Mucosa of descending colon (tissue), 3 donors: ENCODE data around the gene UBE2QL1. TPM values are rescaled to one million over a fixed set of nuclear protein-coding genes. Genes with fewer than 3 reads are reported as not detected.

Experiments
- ATAC-seq: fragments of 200-7000 bp; cut with Tn5 transposase; one replicate; pipeline ENCODE4 v1.9.1; 2020; ENCODE audit warnings: mild to moderate bottlenecking, moderate library complexity
- DNase-seq, 3 donors: peaks; one replicate each; pipeline ENCODE4 v3.0.0-alpha.2; 2020
- H3K36me3 ChIP-seq: fragments of 200-600 bp; one replicate; pipeline ENCODE4 v1.8.0; 2021; ENCODE audit warnings: low read depth, mild to moderate bottlenecking
- H3K4me1 ChIP-seq: fragments of 200-600 bp; one replicate; pipeline ENCODE4 v1.8.0; 2021; ENCODE audit warnings: low read depth, mild to moderate bottlenecking
- H3K4me3 ChIP-seq: fragments of 200-600 bp; one replicate; pipeline ENCODE4 v1.8.0; 2021; ENCODE audit warnings: mild to moderate bottlenecking
- H3K9me3 ChIP-seq: fragments of 200-600 bp; one replicate; pipeline ENCODE4 v1.8.0; 2021; ENCODE audit warnings: mild to moderate bottlenecking
- intact Hi-C, 2 donors: fragments of 100-400 bp; cut with DNase I in 1 of 2; cut with micrococcal nuclease in 1 of 2; formaldehyde crosslinking; loops; one replicate each; pipeline versions ENCODE4 v1.11.0 to v1.11.1; 2022; cut with DNase I, micrococcal nuclease
- total RNA-seq, 3 donors: library from RNA; stranded (reverse); fragmentation: NEBNext Ultra II Directional in 2 of 3; extraction: Animal tissue kit (Norgen Biotek cat#: 25700) in 2 of 3; gene quantifications; one replicate each; pipeline versions ENCODE4 v1.2.1 to v1.2.4, GENCODE V29; 2021 to 2023
- TF ChIP-seq, protein P1 (sequence below): fragments of 200-600 bp; IDR thresholded peaks from one replicate; pipeline ENCODE4 v1.8.0; 2022; ENCODE audit warnings: antibody characterized with exemption, mild to moderate bottlenecking
- donor health status: DM: no; HTN: no; CAD: no; lungs with moderate emphysema.
- donor health status: DM: no; HTN: no; CAD: no.
- donor health status: DM: no; HTN: yes; CAD: no.

UBE2QL1 gene
- total RNA-seq, 3 donors from 2014 or later: 0.19 to 4.1 (median 0.26) TPM

GRCh38 chr5:6491196-6491918 is 42.7 kb downstream of the UBE2QL1 start:
- Histone ChIP-seq H3K36me3 (no peaks in the 10 kb centered on the region), H3K9me3 (no peaks in the 10 kb centered on the region), H3K4me3 (no peak overlapping the region), H3K4me1 (no peaks in the 10 kb centered on the region)
- TF ChIP-seq, protein P1, sequence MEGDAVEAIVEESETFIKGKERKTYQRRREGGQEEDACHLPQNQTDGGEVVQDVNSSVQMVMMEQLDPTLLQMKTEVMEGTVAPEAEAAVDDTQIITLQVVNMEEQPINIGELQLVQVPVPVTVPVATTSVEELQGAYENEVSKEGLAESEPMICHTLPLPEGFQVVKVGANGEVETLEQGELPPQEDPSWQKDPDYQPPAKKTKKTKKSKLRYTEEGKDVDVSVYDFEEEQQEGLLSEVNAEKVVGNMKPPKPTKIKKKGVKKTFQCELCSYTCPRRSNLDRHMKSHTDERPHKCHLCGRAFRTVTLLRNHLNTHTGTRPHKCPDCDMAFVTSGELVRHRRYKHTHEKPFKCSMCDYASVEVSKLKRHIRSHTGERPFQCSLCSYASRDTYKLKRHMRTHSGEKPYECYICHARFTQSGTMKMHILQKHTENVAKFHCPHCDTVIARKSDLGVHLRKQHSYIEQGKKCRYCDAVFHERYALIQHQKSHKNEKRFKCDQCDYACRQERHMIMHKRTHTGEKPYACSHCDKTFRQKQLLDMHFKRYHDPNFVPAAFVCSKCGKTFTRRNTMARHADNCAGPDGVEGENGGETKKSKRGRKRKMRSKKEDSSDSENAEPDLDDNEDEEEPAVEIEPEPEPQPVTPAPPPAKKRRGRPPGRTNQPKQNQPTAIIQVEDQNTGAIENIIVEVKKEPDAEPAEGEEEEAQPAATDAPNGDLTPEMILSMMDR: no peak
- DNase-seq (no peak), ATAC-seq (no peak)
- intact Hi-C loops: no loop called here

- no peak for ATAC-seq
- TF ChIP-seq, protein P1: no peak
- intact Hi-C loops: no loop called here
- Histone ChIP-seq H3K36me3 (no peaks in the 10 kb centered on the region), H3K9me3 (no peaks in the 10 kb centered on the region), H3K4me1 (no peaks in the 10 kb centered on the region), H3K4me3 (no peak overlapping the region)
- DNase-seq: no peak
Observed at GRCh38 chr5:6491919-6492290, 43.2 kb downstream of the UBE2QL1 start.

DNA sequence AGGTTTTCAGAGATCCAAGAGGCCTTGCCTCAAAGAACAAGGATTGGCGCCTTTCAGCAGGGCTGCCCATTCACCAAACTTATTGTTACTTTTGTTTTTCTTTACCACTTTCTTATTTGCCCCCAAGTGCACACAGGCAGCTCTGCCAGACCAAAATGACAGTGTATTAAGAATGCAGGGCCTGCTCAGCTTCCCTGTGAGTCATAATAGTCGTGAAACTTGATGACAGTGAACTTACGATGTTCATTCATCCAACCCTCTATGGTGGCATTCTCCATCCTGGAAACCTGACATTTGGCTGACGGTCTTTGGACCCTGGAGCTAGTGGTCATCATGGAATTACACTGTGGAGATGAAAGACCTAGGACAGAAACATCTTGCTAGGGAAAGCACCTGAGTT is 44.3 kb downstream of the UBE2QL1 start:
- no peak for DNase-seq
- intact Hi-C loops: no loop called here
- TF ChIP-seq, protein P1: no peak
- Histone ChIP-seq H3K4me3 (no peak overlapping the region), H3K9me3 (no peaks in the 10 kb centered on the region), H3K4me1 (no peaks in the 10 kb centered on the region), H3K36me3 (no peaks in the 10 kb centered on the region)
- no peak for ATAC-seq

GRCh38 chr5:6493681-6494454 is 45.2 kb downstream of the UBE2QL1 start:
- Histone ChIP-seq H3K36me3 (no peaks in the 10 kb centered on the region), H3K4me1 (no peaks in the 10 kb centered on the region), H3K9me3 (no peaks in the 10 kb centered on the region), H3K4me3 (no peak overlapping the region)
- TF ChIP-seq, protein P1: no peak
- ATAC-seq: no peak
- intact Hi-C loops: no loop called here
- no peak for DNase-seq

DNA sequence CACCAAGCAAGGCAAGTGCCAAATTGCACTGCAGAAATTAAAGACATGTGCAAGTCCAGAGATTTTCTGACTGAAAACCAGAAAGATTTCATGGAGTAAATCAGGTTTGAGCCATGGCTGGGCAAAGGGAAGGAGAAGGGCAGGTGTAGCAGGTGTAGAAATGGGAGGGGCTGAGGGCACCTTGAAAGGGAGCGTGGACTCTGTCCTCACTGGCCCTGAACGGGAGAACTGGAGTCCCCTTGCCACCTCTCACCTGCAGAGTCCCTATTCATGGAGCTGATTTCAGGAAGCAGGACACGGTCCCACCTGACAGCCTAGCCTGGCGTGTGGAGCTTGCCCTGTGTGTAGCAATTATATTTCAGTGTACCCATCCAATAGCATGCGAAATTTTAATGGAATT is 46.3 kb downstream of the UBE2QL1 start:
- TF ChIP-seq, protein P1: no peak
- no peak overlapping the region for H3K4me3 ChIP-seq
- intact Hi-C loops: no loop called here
- peak; percentile 19 for ATAC-seq
- DNase-seq: no peak
- no peaks in the 10 kb centered on the region for H3K36me3 ChIP-seq
- H3K4me1 ChIP-seq: no peaks in the 10 kb centered on the region
- no peaks in the 10 kb centered on the region for H3K9me3 ChIP-seq
